Measurements from ENCODE around the gene FCRLA.

Gene FCRLA

GRCh38 chr1:161730050-161730564, 23.1 kb downstream of the FCRLA start:
- Histone ChIP-seq H3K27me3 (ENCODE audit: control insufficient read depth, low read length) (no peaks in the 10 kb centered on the region), H3F3A (ENCODE audit: control insufficient read depth, insufficient read depth) (peaks cover 8% of the 10 kb centered on the region), H3K79me2 (ENCODE audit: control insufficient read depth, low read length) (peaks cover 14% of the 10 kb centered on the region), H3K9me2 (replicated peaks; ENCODE audit: control insufficient read depth, low read length) (no peaks in the 10 kb centered on the region), H3K4me1 (ENCODE audit: control insufficient read depth, low read length) (peaks cover 33% of the 10 kb centered on the region), H3K4me3 (ENCODE audit: low read length) (no peak overlapping the region), H4K20me1 (ENCODE audit: control insufficient read depth, insufficient read depth, low read depth, low read length) (no peaks in the 10 kb centered on the region), H3K36me3 (ENCODE audit: control insufficient read depth, low read length) (no peaks in the 10 kb centered on the region), H3K4me2 (ENCODE audit: low read length) (no peak overlapping the region), H3K27ac (ENCODE audit: low read depth, low read length) (no peak overlapping the region), H3K9me3 (ENCODE audit: control insufficient read depth, insufficient read depth, low read length) (no peaks in the 10 kb centered on the region)
- TF ChIP-seq EZH2phosphoT487 (IDR thresholded peaks at IDR 0.05; ENCODE audit: borderline replicate concordance, low read length): no peak
- TF ChIP-seq CTCF (IDR thresholded peaks at IDR 0.05; ENCODE audit: low read depth, low read length, poor library complexity, severe bottlenecking): no peak

- H3K79me2 ChIP-seq (ENCODE audit: control insufficient read depth, low read length): peaks cover 9% of the 10 kb centered on the region
These were observed 24.2 kb downstream of the FCRLA start for GRCh38 chr1:161731241-161731640.

GRCh38 chr1:161731981-161732718, 25.1 kb downstream of the FCRLA start:
- H3K27me3 ChIP-seq (ENCODE audit: control insufficient read depth, low read length): no peaks in the 10 kb centered on the region
- no peaks in the 10 kb centered on the region for H3K36me3 ChIP-seq (ENCODE audit: control insufficient read depth, low read length)
- H3K4me1 ChIP-seq (ENCODE audit: control insufficient read depth, low read length): peaks cover 37% of the 10 kb centered on the region
- H3K9me2 ChIP-seq (replicated peaks; ENCODE audit: control insufficient read depth, low read length): no peaks in the 10 kb centered on the region
- H3K27ac ChIP-seq (ENCODE audit: low read depth, low read length): no peak overlapping the region
- TF ChIP-seq EZH2phosphoT487 (IDR thresholded peaks at IDR 0.05; ENCODE audit: borderline replicate concordance, low read length) (no peak), CTCF (IDR thresholded peaks at IDR 0.05; ENCODE audit: low read depth, low read length, poor library complexity, severe bottlenecking) (no peak)
- no peak overlapping the region for H3K4me3 ChIP-seq (ENCODE audit: low read length)
- no peak overlapping the region for H3K4me2 ChIP-seq (ENCODE audit: low read length)
- peaks cover 3% of the 10 kb centered on the region for H3K79me2 ChIP-seq (ENCODE audit: control insufficient read depth, low read length)
- H3K9me3 ChIP-seq (ENCODE audit: control insufficient read depth, insufficient read depth, low read length): no peaks in the 10 kb centered on the region
- no peaks in the 10 kb centered on the region for H4K20me1 ChIP-seq (ENCODE audit: control insufficient read depth, insufficient read depth, low read depth, low read length)
- peaks cover 9% of the 10 kb centered on the region for H3F3A ChIP-seq (ENCODE audit: control insufficient read depth, insufficient read depth)

More at GRCh38 chr1:161731241-161731640, 24.2 kb downstream of the FCRLA start:
- Histone ChIP-seq H3K4me1 (ENCODE audit: control insufficient read depth, low read length) (peaks cover 31% of the 10 kb centered on the region), H3K4me2 (ENCODE audit: low read length) (no peak overlapping the region), H3F3A (ENCODE audit: control insufficient read depth, insufficient read depth) (peaks cover 8% of the 10 kb centered on the region), H3K27me3 (ENCODE audit: control insufficient read depth, low read length) (no peaks in the 10 kb centered on the region), H3K9me2 (replicated peaks; ENCODE audit: control insufficient read depth, low read length) (no peaks in the 10 kb centered on the region), H4K20me1 (ENCODE audit: control insufficient read depth, insufficient read depth, low read depth, low read length) (no peaks in the 10 kb centered on the region), H3K36me3 (ENCODE audit: control insufficient read depth, low read length) (no peaks in the 10 kb centered on the region), H3K4me3 (ENCODE audit: low read length) (no peak overlapping the region), H3K27ac (ENCODE audit: low read depth, low read length) (no peak overlapping the region), H3K9me3 (ENCODE audit: control insufficient read depth, insufficient read depth, low read length) (no peaks in the 10 kb centered on the region)
- TF ChIP-seq CTCF (IDR thresholded peaks at IDR 0.05; ENCODE audit: low read depth, low read length, poor library complexity, severe bottlenecking) (no peak), EZH2phosphoT487 (IDR thresholded peaks at IDR 0.05; ENCODE audit: borderline replicate concordance, low read length) (no peak)

Data from DOHH2 (cell line).